ENCODE data around the gene TTLL5.

TTLL5 gene

DNA sequence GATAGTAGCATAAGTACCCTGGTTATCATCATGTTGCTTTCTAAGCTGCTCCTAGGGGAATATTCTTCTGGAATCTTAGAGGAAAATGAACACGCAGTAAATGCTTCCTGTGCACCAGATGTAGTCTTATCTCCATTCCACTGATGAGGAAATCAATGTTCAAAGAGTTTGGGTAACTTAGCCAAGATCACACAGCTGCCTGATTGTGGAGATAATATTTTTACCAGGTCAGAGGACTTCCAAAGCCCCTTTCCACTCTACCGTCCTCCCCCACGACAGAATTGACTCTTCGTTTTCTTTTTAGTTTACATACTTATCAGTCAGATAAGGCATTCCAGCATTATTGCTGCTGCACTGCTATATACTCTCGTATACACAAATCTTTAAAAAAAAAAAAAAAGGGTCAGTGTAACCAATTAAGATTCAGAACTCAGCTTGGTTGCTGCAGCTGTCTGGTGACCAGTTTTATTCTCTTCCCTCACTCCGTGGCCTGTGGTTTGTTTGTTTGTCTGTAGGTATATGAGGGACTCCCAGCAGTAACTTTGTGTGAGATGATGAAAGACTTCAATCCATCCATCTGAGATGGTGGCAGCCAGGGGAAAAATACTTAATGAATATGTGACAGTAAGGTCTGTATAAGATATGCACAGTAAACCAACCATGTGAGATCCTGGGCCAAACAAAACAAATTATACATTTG, 210.3 kb downstream of the TTLL5 start:
- Histone ChIP-seq H3K23ac (ENCODE audit: low read length) (no peak overlapping the region), H3K36me3 (ENCODE audit: control insufficient read depth, insufficient read depth, low read length) (no peaks in the 10 kb centered on the region), H3K9ac (ENCODE audit: low read length) (no peak overlapping the region), H3K4ac (ENCODE audit: low read depth, low read length) (no peak overlapping the region), H2BK5ac (ENCODE audit: low read length) (no peak overlapping the region), H3K79me2 (ENCODE audit: control insufficient read depth, insufficient read depth, low read length) (no peaks in the 10 kb centered on the region), H3K79me1 (ENCODE audit: low read length) (no peaks in the 10 kb centered on the region), H2BK15ac (replicated peaks; ENCODE audit: low read depth) (no peak overlapping the region), H2BK120ac (ENCODE audit: low read depth, low read length) (no peak overlapping the region), H4K5ac (ENCODE audit: low read length) (no peak overlapping the region), H3K56ac (ENCODE audit: low read length) (no peak overlapping the region), H3K4me3 (ENCODE audit: low read length) (no peak overlapping the region), H2AK5ac (ENCODE audit: low read length) (no peak overlapping the region), H3K4me1 (ENCODE audit: control insufficient read depth, low read depth, low read length) (no peaks in the 10 kb centered on the region), H3K27me3 (ENCODE audit: insufficient read depth, low read length, poor library complexity) (no peaks in the 10 kb centered on the region), H3K4me2 (ENCODE audit: low read length) (no peak overlapping the region), H4K8ac (ENCODE audit: low read depth, low read length) (no peak overlapping the region), H3K18ac (ENCODE audit: low read length) (no peak overlapping the region), H3K27ac (ENCODE audit: low read depth, low read length) (no peak overlapping the region)
- DNase-seq, result no peak
- no CpG with 5 or more reads among the region's 6 CpGs for WGBS (ENCODE audit: extremely low coverage, insufficient coverage, low lambda C conversion rate)

DNA sequence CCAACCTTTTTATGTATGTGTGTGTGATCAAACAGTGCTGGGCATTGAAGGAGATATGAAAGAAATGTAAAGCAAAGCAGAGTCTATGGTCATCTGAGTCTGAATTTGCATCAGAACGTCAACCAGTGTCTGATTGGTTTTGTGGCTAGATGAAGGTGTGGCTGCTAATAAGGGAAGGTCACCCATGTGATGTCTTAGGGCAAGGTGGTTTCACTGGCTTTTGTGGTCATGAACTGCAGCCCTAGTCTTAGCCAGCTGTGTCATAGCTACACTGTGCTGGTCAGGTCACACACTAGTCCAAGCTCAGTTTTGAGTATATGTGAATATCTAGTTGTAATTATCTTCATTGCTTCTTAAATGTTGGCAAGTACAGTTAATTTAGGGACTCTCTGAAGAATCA, 214.9 kb downstream of the TTLL5 start:
- whole genome bisulfite sequencing (ENCODE audit: extremely low coverage, insufficient coverage, low lambda C conversion rate), result no CpG with 5 or more reads among the region's 1 CpG
- no peak overlapping the region for H3K23ac ChIP-seq (ENCODE audit: low read length)

DNA sequence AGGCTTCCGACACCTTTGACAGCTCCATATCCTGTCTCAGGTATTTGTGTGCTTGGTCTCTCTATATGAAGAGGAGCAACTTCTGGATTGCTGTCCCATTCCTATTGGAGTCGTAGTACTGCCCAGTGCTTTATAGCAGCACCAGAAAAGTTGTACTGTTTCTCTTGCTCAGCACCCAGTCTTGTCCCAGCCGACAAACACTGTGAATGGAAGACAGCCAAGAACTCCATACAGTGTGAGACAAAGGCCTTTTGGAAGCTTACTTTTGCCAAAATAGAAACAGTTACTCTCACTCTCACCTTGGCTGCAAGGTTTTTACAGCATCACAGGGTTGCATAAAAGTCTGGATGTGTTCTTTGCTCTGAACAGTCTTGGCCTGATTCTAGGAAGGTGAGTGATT, 215.5 kb downstream of the TTLL5 start:
- H3K79me1 ChIP-seq (ENCODE audit: low read length), result no peaks in the 10 kb centered on the region
- no peak overlapping the region for H4K5ac ChIP-seq (ENCODE audit: low read length)
- no peak overlapping the region for H3K27ac ChIP-seq (ENCODE audit: low read depth, low read length)
- H2BK120ac ChIP-seq (ENCODE audit: low read depth, low read length), result no peak overlapping the region
- H3K79me2 ChIP-seq (ENCODE audit: control insufficient read depth, insufficient read depth, low read length), result no peaks in the 10 kb centered on the region
- no peak overlapping the region for H3K9ac ChIP-seq (ENCODE audit: low read length)
- no peak overlapping the region for H3K4me2 ChIP-seq (ENCODE audit: low read length)
- no peak overlapping the region for H3K23ac ChIP-seq (ENCODE audit: low read length)
- no peak overlapping the region for H3K4me3 ChIP-seq (ENCODE audit: low read length)
- H3K27me3 ChIP-seq (ENCODE audit: insufficient read depth, low read length, poor library complexity), result no peaks in the 10 kb centered on the region
- H3K4ac ChIP-seq (ENCODE audit: low read depth, low read length), result no peak overlapping the region
- H2BK5ac ChIP-seq (ENCODE audit: low read length), result no peak overlapping the region
- no peak overlapping the region for H2AK5ac ChIP-seq (ENCODE audit: low read length)
- DNase-seq, result no peak
- WGBS (ENCODE audit: extremely low coverage, insufficient coverage, low lambda C conversion rate), result no CpG with 5 or more reads among the region's 3 CpGs
- H3K56ac ChIP-seq (ENCODE audit: low read length), result no peak overlapping the region
- no peak overlapping the region for H3K18ac ChIP-seq (ENCODE audit: low read length)
- H3K4me1 ChIP-seq (ENCODE audit: control insufficient read depth, low read depth, low read length), result no peaks in the 10 kb centered on the region
- H4K8ac ChIP-seq (ENCODE audit: low read depth, low read length), result no peak overlapping the region
- H3K36me3 ChIP-seq (ENCODE audit: control insufficient read depth, insufficient read depth, low read length), result no peaks in the 10 kb centered on the region
- H2BK15ac ChIP-seq (replicated peaks; ENCODE audit: low read depth), result no peak overlapping the region

More for the DNA sequence above, 214.9 kb downstream of the TTLL5 start:
- H2BK15ac ChIP-seq (replicated peaks; ENCODE audit: low read depth), result no peak overlapping the region
- no peak overlapping the region for H2BK5ac ChIP-seq (ENCODE audit: low read length)
- no peak overlapping the region for H3K4ac ChIP-seq (ENCODE audit: low read depth, low read length)
- no peaks in the 10 kb centered on the region for H3K79me1 ChIP-seq (ENCODE audit: low read length)
- no peak overlapping the region for H2BK120ac ChIP-seq (ENCODE audit: low read depth, low read length)
- H3K4me3 ChIP-seq (ENCODE audit: low read length), result no peak overlapping the region
- H3K9ac ChIP-seq (ENCODE audit: low read length), result no peak overlapping the region
- H3K79me2 ChIP-seq (ENCODE audit: control insufficient read depth, insufficient read depth, low read length), result no peaks in the 10 kb centered on the region
- H3K56ac ChIP-seq (ENCODE audit: low read length), result no peak overlapping the region
- H4K5ac ChIP-seq (ENCODE audit: low read length), result no peak overlapping the region
- no peaks in the 10 kb centered on the region for H3K27me3 ChIP-seq (ENCODE audit: insufficient read depth, low read length, poor library complexity)
- H3K27ac ChIP-seq (ENCODE audit: low read depth, low read length), result no peak overlapping the region
- no peak overlapping the region for H4K8ac ChIP-seq (ENCODE audit: low read depth, low read length)
- H3K4me1 ChIP-seq (ENCODE audit: control insufficient read depth, low read depth, low read length), result no peaks in the 10 kb centered on the region
- H3K36me3 ChIP-seq (ENCODE audit: control insufficient read depth, insufficient read depth, low read length), result no peaks in the 10 kb centered on the region
- H3K18ac ChIP-seq (ENCODE audit: low read length), result no peak overlapping the region
- H2AK5ac ChIP-seq (ENCODE audit: low read length), result no peak overlapping the region
- H3K4me2 ChIP-seq (ENCODE audit: low read length), result no peak overlapping the region
- no peak for DNase-seq

DNA sequence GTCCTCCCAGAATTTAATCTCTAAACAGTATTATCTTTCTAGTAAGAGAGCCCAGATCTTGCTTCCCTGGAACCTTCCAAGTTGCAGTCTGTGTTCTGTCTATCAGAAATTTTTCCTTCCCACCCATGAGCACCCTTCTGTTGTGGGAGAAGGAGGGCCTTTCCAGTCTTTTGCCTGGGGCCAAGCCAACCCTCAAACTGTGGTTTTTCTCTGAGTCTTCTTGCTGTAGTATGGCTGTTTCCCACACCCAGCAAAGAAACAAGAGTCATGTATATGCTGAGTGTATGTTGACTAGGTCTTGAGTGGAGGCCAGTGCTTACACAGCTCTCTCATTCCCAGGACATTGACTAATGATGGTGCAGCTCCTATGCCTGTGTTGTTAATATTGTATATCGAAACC, 216.2 kb downstream of the TTLL5 start:
- no peak overlapping the region for H4K8ac ChIP-seq (ENCODE audit: low read depth, low read length)
- H3K4me2 ChIP-seq (ENCODE audit: low read length), result no peak overlapping the region
- no peak overlapping the region for H2BK120ac ChIP-seq (ENCODE audit: low read depth, low read length)
- H3K9ac ChIP-seq (ENCODE audit: low read length), result no peak overlapping the region
- no peaks in the 10 kb centered on the region for H3K36me3 ChIP-seq (ENCODE audit: control insufficient read depth, insufficient read depth, low read length)
- no peak overlapping the region for H2AK5ac ChIP-seq (ENCODE audit: low read length)
- H3K79me2 ChIP-seq (ENCODE audit: control insufficient read depth, insufficient read depth, low read length), result no peaks in the 10 kb centered on the region
- H3K4me1 ChIP-seq (ENCODE audit: control insufficient read depth, low read depth, low read length), result no peaks in the 10 kb centered on the region
- no CpG with 5 or more reads among the region's 1 CpG for WGBS (ENCODE audit: extremely low coverage, insufficient coverage, low lambda C conversion rate)
- H2BK15ac ChIP-seq (replicated peaks; ENCODE audit: low read depth), result no peak overlapping the region
- no peak overlapping the region for H3K56ac ChIP-seq (ENCODE audit: low read length)
- no peak overlapping the region for H3K27ac ChIP-seq (ENCODE audit: low read depth, low read length)
- H3K4ac ChIP-seq (ENCODE audit: low read depth, low read length), result no peak overlapping the region
- no peak for DNase-seq
- H3K23ac ChIP-seq (ENCODE audit: low read length), result no peak overlapping the region
- no peak overlapping the region for H4K5ac ChIP-seq (ENCODE audit: low read length)
- H3K27me3 ChIP-seq (ENCODE audit: insufficient read depth, low read length, poor library complexity), result no peaks in the 10 kb centered on the region
- H3K4me3 ChIP-seq (ENCODE audit: low read length), result no peak overlapping the region
- no peak overlapping the region for H2BK5ac ChIP-seq (ENCODE audit: low read length)
- no peak overlapping the region for H3K18ac ChIP-seq (ENCODE audit: low read length)
- no peaks in the 10 kb centered on the region for H3K79me1 ChIP-seq (ENCODE audit: low read length)

DNA sequence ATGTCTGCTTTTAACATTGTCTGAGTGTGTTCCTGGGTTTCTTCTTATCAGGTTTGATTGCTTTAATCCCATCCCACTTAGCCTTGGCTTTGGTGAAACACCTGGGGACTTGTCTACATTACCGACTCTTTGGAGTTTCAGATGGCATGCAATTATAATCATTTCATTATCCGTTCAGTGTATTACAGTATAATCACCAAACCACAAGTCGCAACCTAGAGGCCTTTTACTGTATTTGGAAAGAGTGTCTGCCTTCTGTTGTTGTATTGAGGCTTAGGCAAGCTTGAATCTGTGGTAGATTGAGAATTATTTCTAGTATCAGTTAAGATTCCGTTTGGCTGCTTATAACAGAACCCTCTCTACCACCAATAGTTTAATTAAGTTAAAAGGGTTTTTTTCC, 216.8 kb downstream of the TTLL5 start:
- WGBS (ENCODE audit: extremely low coverage, insufficient coverage, low lambda C conversion rate), result no CpG with 5 or more reads among the region's 4 CpGs
- Histone ChIP-seq H2BK15ac (replicated peaks; ENCODE audit: low read depth) (no peak overlapping the region), H3K4me1 (ENCODE audit: control insufficient read depth, low read depth, low read length) (no peaks in the 10 kb centered on the region), H2BK5ac (ENCODE audit: low read length) (no peak overlapping the region), H3K4me2 (ENCODE audit: low read length) (no peak overlapping the region), H3K4me3 (ENCODE audit: low read length) (no peak overlapping the region), H4K5ac (ENCODE audit: low read length) (no peak overlapping the region), H3K23ac (ENCODE audit: low read length) (no peak overlapping the region), H3K79me2 (ENCODE audit: control insufficient read depth, insufficient read depth, low read length) (no peaks in the 10 kb centered on the region), H3K9ac (ENCODE audit: low read length) (no peak overlapping the region), H4K8ac (ENCODE audit: low read depth, low read length) (no peak overlapping the region), H3K27ac (ENCODE audit: low read depth, low read length) (no peak overlapping the region), H3K79me1 (ENCODE audit: low read length) (no peaks in the 10 kb centered on the region), H2AK5ac (ENCODE audit: low read length) (no peak overlapping the region), H3K18ac (ENCODE audit: low read length) (no peak overlapping the region), H3K27me3 (ENCODE audit: insufficient read depth, low read length, poor library complexity) (no peaks in the 10 kb centered on the region), H3K56ac (ENCODE audit: low read length) (no peak overlapping the region), H3K36me3 (ENCODE audit: control insufficient read depth, insufficient read depth, low read length) (no peaks in the 10 kb centered on the region), H3K4ac (ENCODE audit: low read depth, low read length) (no peak overlapping the region), H2BK120ac (ENCODE audit: low read depth, low read length) (no peak overlapping the region)
- no peak for DNase-seq

DNA sequence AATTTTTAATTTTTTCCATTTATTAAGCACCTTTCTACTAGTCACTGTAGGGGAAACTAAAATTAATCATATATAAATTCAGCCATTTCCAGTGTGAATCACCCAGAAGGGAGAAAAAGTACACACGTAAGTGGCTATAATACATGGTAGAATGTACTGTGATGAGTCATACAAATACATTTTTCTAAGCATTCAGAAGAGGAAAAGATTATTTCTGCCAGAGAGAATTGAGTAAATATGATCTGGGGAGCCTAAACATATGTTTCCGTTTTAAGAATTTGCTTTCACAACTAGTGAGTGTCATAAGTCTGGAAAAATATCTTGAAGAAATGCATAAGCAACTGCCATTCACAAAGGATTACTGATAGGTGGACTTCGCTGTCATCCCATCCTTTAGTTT, 218.0 kb downstream of the TTLL5 start:
- no peak overlapping the region for H3K27ac ChIP-seq (ENCODE audit: low read depth, low read length)
- H2AK5ac ChIP-seq (ENCODE audit: low read length), result no peak overlapping the region
- no peak overlapping the region for H4K8ac ChIP-seq (ENCODE audit: low read depth, low read length)
- H3K4ac ChIP-seq (ENCODE audit: low read depth, low read length), result no peak overlapping the region
- no peak overlapping the region for H3K4me3 ChIP-seq (ENCODE audit: low read length)
- H3K56ac ChIP-seq (ENCODE audit: low read length), result no peak overlapping the region
- no peak overlapping the region for H2BK15ac ChIP-seq (replicated peaks; ENCODE audit: low read depth)
- H3K27me3 ChIP-seq (ENCODE audit: insufficient read depth, low read length, poor library complexity), result no peaks in the 10 kb centered on the region
- H3K23ac ChIP-seq (ENCODE audit: low read length), result no peak overlapping the region
- DNase-seq, result no peak
- no peak overlapping the region for H3K9ac ChIP-seq (ENCODE audit: low read length)
- WGBS (ENCODE audit: extremely low coverage, insufficient coverage, low lambda C conversion rate), result no CpG with 5 or more reads among the region's 3 CpGs
- H3K4me1 ChIP-seq (ENCODE audit: control insufficient read depth, low read depth, low read length), result no peaks in the 10 kb centered on the region
- no peak overlapping the region for H2BK120ac ChIP-seq (ENCODE audit: low read depth, low read length)
- no peaks in the 10 kb centered on the region for H3K79me2 ChIP-seq (ENCODE audit: control insufficient read depth, insufficient read depth, low read length)
- no peak overlapping the region for H3K4me2 ChIP-seq (ENCODE audit: low read length)
- no peaks in the 10 kb centered on the region for H3K79me1 ChIP-seq (ENCODE audit: low read length)
- H3K36me3 ChIP-seq (ENCODE audit: control insufficient read depth, insufficient read depth, low read length), result no peaks in the 10 kb centered on the region
- no peak overlapping the region for H2BK5ac ChIP-seq (ENCODE audit: low read length)
- no peak overlapping the region for H3K18ac ChIP-seq (ENCODE audit: low read length)
- H4K5ac ChIP-seq (ENCODE audit: low read length), result no peak overlapping the region

Measured in mesendoderm (in vitro differentiated cells).